ENCODE results near the gene SCYGR8. TPM values are rescaled to one million over a fixed set of nuclear protein-coding genes. Genes with fewer than 3 reads are reported as not detected.

The SCYGR8 gene
- total RNA-seq, 1 experiment from 2014 or later: not detected

DNA sequence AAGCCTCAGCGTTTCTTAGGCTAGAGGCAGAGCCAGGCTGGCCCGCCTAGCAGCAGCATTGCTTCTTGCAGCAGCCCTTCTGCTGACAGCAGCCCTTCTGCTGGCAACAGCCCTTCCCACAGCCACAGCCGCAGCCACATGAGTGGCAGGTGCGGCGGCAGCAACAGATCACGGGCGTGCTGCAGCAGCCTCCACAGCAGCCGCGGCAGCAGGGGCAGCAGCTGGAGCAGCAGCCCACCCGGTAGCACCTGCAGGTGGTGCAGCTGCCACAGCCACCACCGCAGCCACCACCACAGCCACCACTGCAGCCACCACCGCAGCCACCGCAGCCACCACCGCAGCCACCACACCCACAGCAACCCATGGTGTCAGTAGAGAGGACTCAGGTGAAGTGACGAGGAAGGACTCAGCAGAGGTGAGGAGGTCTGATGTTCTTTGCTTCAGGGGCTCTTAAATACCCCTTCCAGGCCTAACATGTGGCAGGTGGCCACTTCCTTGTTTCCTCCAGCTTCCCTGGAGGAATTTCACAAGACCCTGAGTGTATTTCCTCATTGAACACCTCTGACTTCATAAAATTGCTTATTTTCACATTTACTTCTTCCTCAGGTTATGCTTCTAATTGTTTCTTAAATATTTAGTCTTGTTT is 21.2 kb upstream of the SCYGR8 start, which contains the start of gene SCYGR6:
TSS of gene SCYGR6 (minus strand) at position 364 of the 646 bp plus-strand sequence. CDS start at position 364, 0 bp downstream.
- ChIA-PET CTCF (no interaction called here), POLR2A (interaction anchor here (0.6 kb wide), 1 partner anchor 8 kb away, joined by 3 read pairs; no protein-coding TSS in a partner anchor)
- ATAC-seq (no peak), DNase-seq (ENCODE audit: low read depth, low spot score) (no peak)
- Histone ChIP-seq H3K4me3 (ENCODE audit: low read depth in 2 of 2, low read length in 2 of 2) (no peak within 1 kb of the TSS), H3K27me3 (ENCODE audit: control insufficient read depth, insufficient read depth, low read length) (peaks cover 3% of the 10 kb centered on the region; the same call in 1 of the 2 replicates), H3K27ac (ENCODE audit: low read length) (no peak within 1 kb of the TSS), H3K4me1 (ENCODE audit: control insufficient read depth, insufficient read depth, low read length) (no peaks in the 10 kb centered on the region), H3K36me3 (ENCODE audit: control insufficient read depth, insufficient read depth, low read length) (no peaks in the 10 kb centered on the region), H3K9me3 (ENCODE audit: control insufficient read depth, insufficient read depth, low read depth, low read length) (no peaks in the 10 kb centered on the region)
- TF ChIP-seq, protein P1, sequence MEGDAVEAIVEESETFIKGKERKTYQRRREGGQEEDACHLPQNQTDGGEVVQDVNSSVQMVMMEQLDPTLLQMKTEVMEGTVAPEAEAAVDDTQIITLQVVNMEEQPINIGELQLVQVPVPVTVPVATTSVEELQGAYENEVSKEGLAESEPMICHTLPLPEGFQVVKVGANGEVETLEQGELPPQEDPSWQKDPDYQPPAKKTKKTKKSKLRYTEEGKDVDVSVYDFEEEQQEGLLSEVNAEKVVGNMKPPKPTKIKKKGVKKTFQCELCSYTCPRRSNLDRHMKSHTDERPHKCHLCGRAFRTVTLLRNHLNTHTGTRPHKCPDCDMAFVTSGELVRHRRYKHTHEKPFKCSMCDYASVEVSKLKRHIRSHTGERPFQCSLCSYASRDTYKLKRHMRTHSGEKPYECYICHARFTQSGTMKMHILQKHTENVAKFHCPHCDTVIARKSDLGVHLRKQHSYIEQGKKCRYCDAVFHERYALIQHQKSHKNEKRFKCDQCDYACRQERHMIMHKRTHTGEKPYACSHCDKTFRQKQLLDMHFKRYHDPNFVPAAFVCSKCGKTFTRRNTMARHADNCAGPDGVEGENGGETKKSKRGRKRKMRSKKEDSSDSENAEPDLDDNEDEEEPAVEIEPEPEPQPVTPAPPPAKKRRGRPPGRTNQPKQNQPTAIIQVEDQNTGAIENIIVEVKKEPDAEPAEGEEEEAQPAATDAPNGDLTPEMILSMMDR (IDR thresholded peaks at IDR 0.05): no peak
- TF ChIP-seq POLR2AphosphoS5 (IDR thresholded peaks at IDR 0.05; ENCODE audit: low read depth, low read length) (no peak), TCF7L2 (IDR thresholded peaks at IDR 0.05; ENCODE audit: low read depth, low read length) (no peak), SIN3A (IDR thresholded peaks at IDR 0.05; ENCODE audit: borderline replicate concordance, insufficient read depth, low read depth, low read length) (no peak)
- TF ChIP-seq, protein P2, sequence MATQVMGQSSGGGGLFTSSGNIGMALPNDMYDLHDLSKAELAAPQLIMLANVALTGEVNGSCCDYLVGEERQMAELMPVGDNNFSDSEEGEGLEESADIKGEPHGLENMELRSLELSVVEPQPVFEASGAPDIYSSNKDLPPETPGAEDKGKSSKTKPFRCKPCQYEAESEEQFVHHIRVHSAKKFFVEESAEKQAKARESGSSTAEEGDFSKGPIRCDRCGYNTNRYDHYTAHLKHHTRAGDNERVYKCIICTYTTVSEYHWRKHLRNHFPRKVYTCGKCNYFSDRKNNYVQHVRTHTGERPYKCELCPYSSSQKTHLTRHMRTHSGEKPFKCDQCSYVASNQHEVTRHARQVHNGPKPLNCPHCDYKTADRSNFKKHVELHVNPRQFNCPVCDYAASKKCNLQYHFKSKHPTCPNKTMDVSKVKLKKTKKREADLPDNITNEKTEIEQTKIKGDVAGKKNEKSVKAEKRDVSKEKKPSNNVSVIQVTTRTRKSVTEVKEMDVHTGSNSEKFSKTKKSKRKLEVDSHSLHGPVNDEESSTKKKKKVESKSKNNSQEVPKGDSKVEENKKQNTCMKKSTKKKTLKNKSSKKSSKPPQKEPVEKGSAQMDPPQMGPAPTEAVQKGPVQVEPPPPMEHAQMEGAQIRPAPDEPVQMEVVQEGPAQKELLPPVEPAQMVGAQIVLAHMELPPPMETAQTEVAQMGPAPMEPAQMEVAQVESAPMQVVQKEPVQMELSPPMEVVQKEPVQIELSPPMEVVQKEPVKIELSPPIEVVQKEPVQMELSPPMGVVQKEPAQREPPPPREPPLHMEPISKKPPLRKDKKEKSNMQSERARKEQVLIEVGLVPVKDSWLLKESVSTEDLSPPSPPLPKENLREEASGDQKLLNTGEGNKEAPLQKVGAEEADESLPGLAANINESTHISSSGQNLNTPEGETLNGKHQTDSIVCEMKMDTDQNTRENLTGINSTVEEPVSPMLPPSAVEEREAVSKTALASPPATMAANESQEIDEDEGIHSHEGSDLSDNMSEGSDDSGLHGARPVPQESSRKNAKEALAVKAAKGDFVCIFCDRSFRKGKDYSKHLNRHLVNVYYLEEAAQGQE (IDR thresholded peaks at IDR 0.05; ENCODE audit: insufficient read depth in 1 of 2, low read depth in 2 of 2, low read length in 1 of 2): no peak
- BruUV-seq (replicated peaks): no TSS peak
- intact Hi-C loops (cut with micrococcal nuclease; ENCODE audit: unreplicated experiment): no loop called here
- in situ Hi-C loops (cut with HindIII; ENCODE audit: low pct_unique_long_range_greater_than_20kb, low sequenced_read_pairs): no loop called here

DNA sequence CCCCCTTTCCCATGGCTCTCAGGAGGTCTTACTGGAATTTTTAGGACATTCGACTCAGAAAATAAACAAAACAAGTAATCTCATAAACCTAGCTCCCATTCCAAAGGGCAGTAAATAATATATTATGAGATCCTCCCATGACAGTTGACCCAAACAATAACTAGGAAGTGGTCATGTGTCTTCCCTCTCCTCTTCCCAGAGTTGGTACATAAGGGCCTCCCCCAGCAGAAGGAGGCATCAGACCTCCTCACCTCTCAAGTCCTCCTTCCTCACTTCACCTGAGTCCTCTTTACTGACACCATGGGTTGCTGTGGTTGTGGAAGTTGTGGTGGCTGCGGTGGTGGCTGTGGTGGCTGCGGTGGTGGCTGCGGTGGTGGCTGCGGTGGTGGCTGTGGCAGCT is 17.7 kb upstream of the SCYGR8 start, which contains the start of gene SCYGR7:
TSS of gene SCYGR7 (plus strand) at position 301 of the 400 bp plus-strand sequence. CDS start at position 301, 0 bp downstream.
- no peaks in the 10 kb centered on the region for H3K9me3 ChIP-seq (ENCODE audit: control insufficient read depth, insufficient read depth, low read depth, low read length)
- in situ Hi-C loops (cut with HindIII; ENCODE audit: low pct_unique_long_range_greater_than_20kb, low sequenced_read_pairs) (no loop called here), intact Hi-C loops (cut with micrococcal nuclease; ENCODE audit: unreplicated experiment) (no loop called here)
- H3K36me3 ChIP-seq (ENCODE audit: control insufficient read depth, insufficient read depth, low read length): no peaks in the 10 kb centered on the region
- CTCF ChIA-PET: no interaction called here
- H3K4me1 ChIP-seq (ENCODE audit: control insufficient read depth, insufficient read depth, low read length): no peaks in the 10 kb centered on the region
- ATAC-seq (no peak), DNase-seq (ENCODE audit: low read depth, low spot score) (no peak)
- no peak for TF ChIP-seq SIN3A (IDR thresholded peaks at IDR 0.05; ENCODE audit: borderline replicate concordance, insufficient read depth, low read depth, low read length)
- no peak for TF ChIP-seq TCF7L2 (IDR thresholded peaks at IDR 0.05; ENCODE audit: low read depth, low read length)
- TF ChIP-seq, protein P2 (IDR thresholded peaks at IDR 0.05; ENCODE audit: insufficient read depth in 1 of 2, low read depth in 2 of 2, low read length in 1 of 2): no peak
- TF ChIP-seq POLR2AphosphoS5 (IDR thresholded peaks at IDR 0.05; ENCODE audit: low read depth, low read length): no peak
- TF ChIP-seq, protein P1 (IDR thresholded peaks at IDR 0.05): no peak
- H3K4me3 ChIP-seq (ENCODE audit: low read depth in 2 of 2, low read length in 2 of 2): no peak within 1 kb of the TSS
- no peak within 1 kb of the TSS for H3K27ac ChIP-seq (ENCODE audit: low read length)
- POLR2A ChIA-PET: no interaction called here
- BruUV-seq (replicated peaks): no TSS peak
- H3K27me3 ChIP-seq (ENCODE audit: control insufficient read depth, insufficient read depth, low read length): peaks cover 3% of the 10 kb centered on the region; the same call in 1 of the 2 replicates

Data from Panc1 (cell line).